ENCODE measurements around the gene PDZRN3. TPM values are rescaled to one million over a fixed set of nuclear protein-coding genes. Genes with fewer than 3 reads are reported as not detected.
"Not testable (repeated sequence)": the region's sequence is repeated elsewhere in the genome, so short reads cannot be mapped to it uniquely, and the experiment has no call there.

PDZRN3 gene
- total and polyA plus RNA-seq, 2 experiments from 2014 or later, result 7.5 to 14.0 TPM

DNA sequence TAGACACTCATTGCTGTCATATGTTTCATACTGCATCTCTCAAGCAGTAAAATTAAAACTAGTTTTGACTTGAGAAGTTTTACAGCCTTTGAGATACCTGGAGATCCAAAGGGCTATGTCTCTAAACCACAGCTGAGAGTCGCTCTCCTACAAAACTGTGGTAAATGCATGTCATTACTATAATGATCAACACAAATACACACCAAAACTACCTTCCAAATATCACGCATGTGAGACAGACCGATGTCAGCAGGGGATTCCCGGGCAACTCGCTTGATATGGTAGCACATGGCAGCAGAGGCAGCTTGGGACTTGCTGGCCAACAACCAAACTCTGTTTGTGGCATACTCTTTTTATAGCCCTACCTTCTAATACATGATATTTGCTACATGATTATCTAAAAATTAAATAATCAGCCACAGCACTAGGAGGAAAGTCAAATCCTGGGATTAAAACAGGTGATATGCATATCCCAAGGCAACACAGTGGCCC lies 56.3 kb downstream of the PDZRN3 start:
- TF ChIP-seq NANOG (IDR thresholded peaks at IDR 0.05; ENCODE audit: borderline replicate concordance) (no peak), CREB1 (CRISPR knock-in tag; IDR thresholded peaks at IDR 0.05; ENCODE audit: low read depth) (no peak), ZNF114 (CRISPR knock-in tag; IDR thresholded peaks at IDR 0.05) (no peak)
- TF ChIP-seq, protein P1, sequence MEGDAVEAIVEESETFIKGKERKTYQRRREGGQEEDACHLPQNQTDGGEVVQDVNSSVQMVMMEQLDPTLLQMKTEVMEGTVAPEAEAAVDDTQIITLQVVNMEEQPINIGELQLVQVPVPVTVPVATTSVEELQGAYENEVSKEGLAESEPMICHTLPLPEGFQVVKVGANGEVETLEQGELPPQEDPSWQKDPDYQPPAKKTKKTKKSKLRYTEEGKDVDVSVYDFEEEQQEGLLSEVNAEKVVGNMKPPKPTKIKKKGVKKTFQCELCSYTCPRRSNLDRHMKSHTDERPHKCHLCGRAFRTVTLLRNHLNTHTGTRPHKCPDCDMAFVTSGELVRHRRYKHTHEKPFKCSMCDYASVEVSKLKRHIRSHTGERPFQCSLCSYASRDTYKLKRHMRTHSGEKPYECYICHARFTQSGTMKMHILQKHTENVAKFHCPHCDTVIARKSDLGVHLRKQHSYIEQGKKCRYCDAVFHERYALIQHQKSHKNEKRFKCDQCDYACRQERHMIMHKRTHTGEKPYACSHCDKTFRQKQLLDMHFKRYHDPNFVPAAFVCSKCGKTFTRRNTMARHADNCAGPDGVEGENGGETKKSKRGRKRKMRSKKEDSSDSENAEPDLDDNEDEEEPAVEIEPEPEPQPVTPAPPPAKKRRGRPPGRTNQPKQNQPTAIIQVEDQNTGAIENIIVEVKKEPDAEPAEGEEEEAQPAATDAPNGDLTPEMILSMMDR (conservative IDR thresholded peaks at IDR 0.05; ENCODE audit: low read depth in 2 of 2), result no peak
- TF ChIP-seq, protein P2, sequence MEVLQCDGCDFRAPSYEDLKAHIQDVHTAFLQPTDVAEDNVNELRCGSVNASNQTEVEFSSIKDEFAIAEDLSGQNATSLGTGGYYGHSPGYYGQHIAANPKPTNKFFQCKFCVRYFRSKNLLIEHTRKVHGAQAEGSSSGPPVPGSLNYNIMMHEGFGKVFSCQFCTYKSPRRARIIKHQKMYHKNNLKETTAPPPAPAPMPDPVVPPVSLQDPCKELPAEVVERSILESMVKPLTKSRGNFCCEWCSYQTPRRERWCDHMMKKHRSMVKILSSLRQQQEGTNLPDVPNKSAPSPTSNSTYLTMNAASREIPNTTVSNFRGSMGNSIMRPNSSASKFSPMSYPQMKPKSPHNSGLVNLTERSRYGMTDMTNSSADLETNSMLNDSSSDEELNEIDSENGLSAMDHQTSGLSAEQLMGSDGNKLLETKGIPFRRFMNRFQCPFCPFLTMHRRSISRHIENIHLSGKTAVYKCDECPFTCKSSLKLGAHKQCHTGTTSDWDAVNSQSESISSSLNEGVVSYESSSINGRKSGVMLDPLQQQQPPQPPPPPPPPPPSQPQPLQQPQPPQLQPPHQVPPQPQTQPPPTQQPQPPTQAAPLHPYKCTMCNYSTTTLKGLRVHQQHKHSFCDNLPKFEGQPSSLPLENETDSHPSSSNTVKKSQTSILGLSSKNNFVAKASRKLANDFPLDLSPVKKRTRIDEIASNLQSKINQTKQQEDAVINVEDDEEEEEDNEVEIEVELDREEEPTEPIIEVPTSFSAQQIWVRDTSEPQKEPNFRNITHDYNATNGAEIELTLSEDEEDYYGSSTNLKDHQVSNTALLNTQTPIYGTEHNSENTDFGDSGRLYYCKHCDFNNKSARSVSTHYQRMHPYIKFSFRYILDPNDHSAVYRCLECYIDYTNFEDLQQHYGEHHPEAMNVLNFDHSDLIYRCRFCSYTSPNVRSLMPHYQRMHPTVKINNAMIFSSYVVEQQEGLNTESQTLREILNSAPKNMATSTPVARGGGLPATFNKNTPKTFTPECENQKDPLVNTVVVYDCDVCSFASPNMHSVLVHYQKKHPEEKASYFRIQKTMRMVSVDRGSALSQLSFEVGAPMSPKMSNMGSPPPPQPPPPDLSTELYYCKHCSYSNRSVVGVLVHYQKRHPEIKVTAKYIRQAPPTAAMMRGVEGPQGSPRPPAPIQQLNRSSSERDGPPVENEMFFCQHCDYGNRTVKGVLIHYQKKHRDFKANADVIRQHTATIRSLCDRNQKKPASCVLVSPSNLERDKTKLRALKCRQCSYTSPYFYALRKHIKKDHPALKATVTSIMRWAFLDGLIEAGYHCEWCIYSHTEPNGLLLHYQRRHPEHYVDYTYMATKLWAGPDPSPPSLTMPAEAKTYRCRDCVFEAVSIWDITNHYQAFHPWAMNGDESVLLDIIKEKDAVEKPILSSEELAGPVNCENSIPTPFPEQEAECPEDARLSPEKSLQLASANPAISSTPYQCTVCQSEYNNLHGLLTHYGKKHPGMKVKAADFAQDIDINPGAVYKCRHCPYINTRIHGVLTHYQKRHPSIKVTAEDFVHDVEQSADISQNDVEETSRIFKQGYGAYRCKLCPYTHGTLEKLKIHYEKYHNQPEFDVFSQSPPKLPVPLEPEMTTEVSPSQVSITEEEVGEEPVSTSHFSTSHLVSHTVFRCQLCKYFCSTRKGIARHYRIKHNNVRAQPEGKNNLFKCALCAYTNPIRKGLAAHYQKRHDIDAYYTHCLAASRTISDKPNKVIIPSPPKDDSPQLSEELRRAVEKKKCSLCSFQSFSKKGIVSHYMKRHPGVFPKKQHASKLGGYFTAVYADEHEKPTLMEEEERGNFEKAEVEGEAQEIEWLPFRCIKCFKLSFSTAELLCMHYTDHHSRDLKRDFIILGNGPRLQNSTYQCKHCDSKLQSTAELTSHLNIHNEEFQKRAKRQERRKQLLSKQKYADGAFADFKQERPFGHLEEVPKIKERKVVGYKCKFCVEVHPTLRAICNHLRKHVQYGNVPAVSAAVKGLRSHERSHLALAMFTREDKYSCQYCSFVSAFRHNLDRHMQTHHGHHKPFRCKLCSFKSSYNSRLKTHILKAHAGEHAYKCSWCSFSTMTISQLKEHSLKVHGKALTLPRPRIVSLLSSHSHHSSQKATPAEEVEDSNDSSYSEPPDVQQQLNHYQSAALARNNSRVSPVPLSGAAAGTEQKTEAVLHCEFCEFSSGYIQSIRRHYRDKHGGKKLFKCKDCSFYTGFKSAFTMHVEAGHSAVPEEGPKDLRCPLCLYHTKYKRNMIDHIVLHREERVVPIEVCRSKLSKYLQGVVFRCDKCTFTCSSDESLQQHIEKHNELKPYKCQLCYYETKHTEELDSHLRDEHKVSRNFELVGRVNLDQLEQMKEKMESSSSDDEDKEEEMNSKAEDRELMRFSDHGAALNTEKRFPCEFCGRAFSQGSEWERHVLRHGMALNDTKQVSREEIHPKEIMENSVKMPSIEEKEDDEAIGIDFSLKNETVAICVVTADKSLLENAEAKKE (CRISPR knock-in tag; IDR thresholded peaks at IDR 0.05), result no peak
- H3K27ac ChIP-seq (ENCODE audit: low read depth), result no peak overlapping the region
- no peak overlapping the region for H3K4me3 Mint-ChIP-seq
- no peaks in the 10 kb centered on the region for H4K20me1 ChIP-seq (replicated peaks; ENCODE audit: insufficient read depth)
- H3K4me2 ChIP-seq, result no peak overlapping the region
- H3K27me3 Mint-ChIP-seq (ENCODE audit: insufficient read depth, low read depth, poor library complexity), result peaks cover 2% of the 10 kb centered on the region
- no peaks in the 10 kb centered on the region for H3K79me2 ChIP-seq (replicated peaks; ENCODE audit: insufficient read depth)
- H3F3A ChIP-seq (replicated peaks; ENCODE audit: low read depth), result no peaks in the 10 kb centered on the region
- no peak for ATAC-seq
- H2AFZ ChIP-seq, result no peak overlapping the region
- H3K36me3 Mint-ChIP-seq (ENCODE audit: low read depth), result no peaks in the 10 kb centered on the region
- DNase-seq (ENCODE audit: low spot score), result no peak
- no peak overlapping the region for H3K4me3 ChIP-seq
- H3K27ac Mint-ChIP-seq, result no peak overlapping the region
- no peaks in the 10 kb centered on the region for H3K27me3 ChIP-seq (ENCODE audit: insufficient read depth)
- H3K4me1 Mint-ChIP-seq, result peaks cover 14% of the 10 kb centered on the region; the same call in 2 of the 3 replicates
- no peaks in the 10 kb centered on the region for H3K9me2 ChIP-seq (ENCODE audit: insufficient read depth)
- H3K4me1 ChIP-seq (ENCODE audit: insufficient read depth), result peaks cover 8% of the 10 kb centered on the region
- H3K9me3 Mint-ChIP-seq, result no peaks in the 10 kb centered on the region
- H3K36me3 ChIP-seq (ENCODE audit: insufficient read depth), result no peaks in the 10 kb centered on the region

- H3K36me3 ChIP-seq (ENCODE audit: insufficient read depth); H3K4me3 Mint-ChIP-seq; H3K27ac ChIP-seq (ENCODE audit: low read depth); H3K27me3 Mint-ChIP-seq (ENCODE audit: insufficient read depth, low read depth, poor library complexity); H3K9me2 ChIP-seq (ENCODE audit: insufficient read depth); H4K20me1 ChIP-seq (replicated peaks; ENCODE audit: insufficient read depth); H3K27ac Mint-ChIP-seq; H3K9me3 Mint-ChIP-seq; H3K4me2 ChIP-seq; H2AFZ ChIP-seq; DNase-seq (ENCODE audit: low spot score); H3K4me1 ChIP-seq (ENCODE audit: insufficient read depth); H3K79me2 ChIP-seq (replicated peaks; ENCODE audit: insufficient read depth); H3F3A ChIP-seq (replicated peaks; ENCODE audit: low read depth); ATAC-seq; H3K36me3 Mint-ChIP-seq (ENCODE audit: low read depth); H3K4me3 ChIP-seq: not testable (repeated sequence)
- H3K4me1 Mint-ChIP-seq, result peaks cover 10% of the 10 kb centered on the region; the same call in 2 of the 3 replicates
- H3K27me3 ChIP-seq (ENCODE audit: insufficient read depth), result peaks cover 22% of the 10 kb centered on the region
Observed at GRCh38 chr3:73565374-73565773, 59.4 kb downstream of the PDZRN3 start.
